Uterus (tissue), 2 donors: ENCODE results near the gene WDR20.

ENCODE experiments used
- POLR2A ChIP-seq, 2 donors: fragments of 450-650 bp; IDR thresholded peaks; one replicate each; pipeline ENCODE4 v1.6.1; 2016; ENCODE audit warnings: antibody characterized with exemption in 2 of 2, mild to moderate bottlenecking in 1 of 2, moderate library complexity in 1 of 2
- TF ChIP-seq, protein P1 (sequence below), 4 experiments: fragments of 200-600 bp in 2 of 4; fragments of 450-650 bp in 2 of 4; sonication (generic) in 2 of 4; IDR thresholded peaks; one replicate each; pipeline ENCODE4 v1.5.1; 2016 to 2019; ENCODE audit warnings: antibody characterized with exemption in 4 of 4, mild to moderate bottlenecking in 2 of 4, moderate library complexity in 1 of 4

DNA sequence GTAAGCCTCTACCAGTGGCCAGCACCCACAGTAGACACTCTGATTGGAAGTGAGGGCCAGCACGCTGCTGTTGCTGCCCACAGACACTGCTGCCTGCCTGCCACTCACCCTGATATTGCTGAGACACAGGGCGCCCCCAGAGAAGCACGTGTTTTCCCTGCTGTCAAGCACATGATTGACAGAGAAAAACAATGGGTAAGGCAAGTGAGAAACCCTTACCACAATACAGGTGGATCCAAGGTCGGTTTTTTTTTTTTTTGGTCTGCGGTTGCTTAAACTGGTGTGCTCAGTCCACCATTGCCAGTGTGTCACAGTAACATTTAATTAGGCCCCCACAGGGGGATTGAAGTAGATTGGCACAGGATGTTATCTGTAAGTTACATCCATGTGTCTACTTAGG is 65.9 kb downstream of the WDR20 start:
- TF ChIP-seq, protein P1, sequence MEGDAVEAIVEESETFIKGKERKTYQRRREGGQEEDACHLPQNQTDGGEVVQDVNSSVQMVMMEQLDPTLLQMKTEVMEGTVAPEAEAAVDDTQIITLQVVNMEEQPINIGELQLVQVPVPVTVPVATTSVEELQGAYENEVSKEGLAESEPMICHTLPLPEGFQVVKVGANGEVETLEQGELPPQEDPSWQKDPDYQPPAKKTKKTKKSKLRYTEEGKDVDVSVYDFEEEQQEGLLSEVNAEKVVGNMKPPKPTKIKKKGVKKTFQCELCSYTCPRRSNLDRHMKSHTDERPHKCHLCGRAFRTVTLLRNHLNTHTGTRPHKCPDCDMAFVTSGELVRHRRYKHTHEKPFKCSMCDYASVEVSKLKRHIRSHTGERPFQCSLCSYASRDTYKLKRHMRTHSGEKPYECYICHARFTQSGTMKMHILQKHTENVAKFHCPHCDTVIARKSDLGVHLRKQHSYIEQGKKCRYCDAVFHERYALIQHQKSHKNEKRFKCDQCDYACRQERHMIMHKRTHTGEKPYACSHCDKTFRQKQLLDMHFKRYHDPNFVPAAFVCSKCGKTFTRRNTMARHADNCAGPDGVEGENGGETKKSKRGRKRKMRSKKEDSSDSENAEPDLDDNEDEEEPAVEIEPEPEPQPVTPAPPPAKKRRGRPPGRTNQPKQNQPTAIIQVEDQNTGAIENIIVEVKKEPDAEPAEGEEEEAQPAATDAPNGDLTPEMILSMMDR (IDR thresholded peaks at IDR 0.05) = no peak
- no peak for TF ChIP-seq POLR2A (IDR thresholded peaks at IDR 0.05)
